HG03135 (cell line): ENCODE measurements around the gene ZNF800.

ENCODE experiments used
- ATAC-seq: cut with Tn5 transposase; IDR thresholded peaks from one replicate; pipeline ENCODE4 v1.9.1; 2021; ENCODE audit warnings: mild to moderate bottlenecking, moderate library complexity; ENCODE audit not compliant: unreplicated experiment

Gene ZNF800

GRCh38 chr7:127350586-127350985 lies 41.9 kb downstream of the ZNF800 start:
- ATAC-seq: no peak

- no peak for ATAC-seq
These were observed 42.6 kb downstream of the ZNF800 start for GRCh38 chr7:127349881-127350280.

- ATAC-seq: no peak
These were observed 44.3 kb downstream of the ZNF800 start for GRCh38 chr7:127348247-127348631.

GRCh38 chr7:127347567-127348246 lies 44.8 kb downstream of the ZNF800 start:
- ATAC-seq: peak; percentile 98

GRCh38 chr7:127346575-127347256 lies 45.8 kb downstream of the ZNF800 start:
- no peak for ATAC-seq

DNA sequence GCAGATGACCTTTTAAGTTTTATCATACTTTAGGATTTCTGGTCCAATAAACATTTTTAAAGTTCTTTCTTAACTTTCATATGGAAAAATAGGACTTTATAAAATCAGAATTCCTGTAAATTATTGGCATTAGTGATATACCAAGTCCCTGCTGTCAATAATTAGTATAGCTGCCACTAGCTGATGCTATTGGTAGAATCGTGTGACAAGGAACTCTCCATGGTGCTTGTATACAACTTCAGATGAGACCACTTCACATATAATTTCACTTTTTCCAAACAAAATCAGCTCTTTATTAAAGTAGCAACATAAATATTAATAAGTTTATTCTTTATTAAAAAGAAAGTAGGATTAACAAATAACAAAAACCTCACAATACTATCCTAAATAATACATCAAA lies 49.9 kb downstream of the ZNF800 start:
- no peak for ATAC-seq

DNA sequence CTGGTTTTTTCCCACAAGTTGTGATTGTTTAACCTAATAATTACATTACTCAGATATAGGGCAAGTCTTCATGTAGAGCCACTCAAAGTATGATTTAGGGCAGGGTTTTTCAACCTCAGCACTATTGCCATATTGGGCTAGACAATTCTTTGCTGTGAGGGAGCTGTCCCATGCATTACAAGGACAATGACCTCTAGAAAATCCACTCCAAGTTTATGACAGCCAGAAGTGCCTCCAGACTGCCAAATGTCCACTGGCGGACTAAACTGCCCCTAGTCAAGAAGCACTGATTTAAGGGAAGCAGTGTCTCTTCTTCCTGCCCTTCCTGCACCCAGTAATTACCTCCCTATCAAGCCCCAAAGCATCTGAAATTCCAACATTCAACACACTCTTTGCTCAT lies 54.4 kb downstream of the ZNF800 start:
- no peak for ATAC-seq

DNA sequence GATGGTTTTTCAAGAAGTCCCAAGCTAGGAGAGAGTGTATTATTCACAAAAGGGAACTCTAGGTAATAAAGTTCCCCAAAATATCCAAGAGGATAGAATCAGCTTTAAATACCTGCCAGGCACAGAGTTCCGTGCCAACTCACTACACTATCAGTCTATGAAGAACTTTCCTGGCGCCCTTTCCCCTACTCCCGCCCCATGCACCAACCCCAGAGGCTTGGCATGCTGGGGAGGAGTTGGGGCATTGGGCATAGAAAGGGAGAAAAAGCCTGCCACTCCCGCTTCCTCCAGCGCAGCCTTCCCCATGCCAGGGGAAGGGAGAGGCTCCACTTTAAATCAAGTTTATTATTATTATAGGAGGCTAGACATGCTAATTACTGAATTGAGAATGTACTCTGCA lies 54.9 kb downstream of the ZNF800 start:
- ATAC-seq: no peak

DNA sequence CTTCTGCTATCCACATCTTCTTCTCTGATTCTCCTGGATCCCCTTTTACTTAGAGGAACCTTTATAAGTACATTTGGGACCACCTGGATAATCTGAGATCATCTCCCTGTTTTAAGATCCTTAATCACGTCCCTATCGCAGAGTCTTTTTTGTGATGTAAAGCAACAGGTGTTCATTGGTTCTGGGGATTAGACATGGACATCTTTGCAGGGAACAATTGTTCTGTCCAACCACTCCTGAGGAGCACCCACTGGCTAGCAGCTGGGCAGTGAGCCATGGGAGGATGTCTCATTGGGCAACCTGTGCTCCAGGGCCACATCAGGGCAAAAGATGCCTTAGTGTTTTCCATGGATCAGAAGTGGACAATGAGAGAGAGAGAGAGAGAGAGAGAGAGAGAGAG lies 56.0 kb downstream of the ZNF800 start:
- no peak for ATAC-seq

GRCh38 chr7:127332880-127333279 lies 59.6 kb downstream of the ZNF800 start:
- ATAC-seq: no peak

GRCh38 chr7:127330070-127330469 lies 62.4 kb downstream of the ZNF800 start:
- no peak for ATAC-seq

DNA sequence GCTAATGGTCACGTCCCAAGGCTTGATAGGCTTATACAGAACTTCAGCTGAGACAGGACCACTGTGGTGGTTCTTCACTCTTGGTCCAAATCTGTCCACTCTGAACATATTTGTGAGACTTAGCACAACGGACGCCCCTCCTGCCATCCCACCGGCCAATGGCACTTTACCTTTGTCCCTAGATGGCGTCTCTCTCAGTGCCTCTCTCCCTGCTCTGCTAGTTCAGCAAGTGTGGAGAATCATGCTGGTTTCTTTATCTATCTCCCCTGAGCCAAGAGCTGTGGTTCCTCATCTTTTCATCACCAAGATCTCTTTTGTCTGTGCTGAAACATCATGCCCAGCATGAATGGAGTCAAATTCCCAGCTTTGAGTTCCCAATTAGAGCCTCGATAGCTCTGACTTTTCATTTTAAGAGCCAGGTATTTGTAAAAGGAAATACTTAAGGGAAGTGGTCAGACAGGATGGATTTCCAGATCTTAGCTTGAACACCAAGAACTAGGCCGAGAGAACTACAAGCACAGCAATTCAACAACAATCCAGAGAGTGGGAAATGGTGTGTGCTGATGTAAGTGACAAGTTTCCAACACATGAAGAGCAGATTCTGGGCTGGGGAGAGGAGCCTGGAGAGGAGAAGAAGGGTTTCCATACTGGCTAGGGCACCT lies 69.5 kb downstream of the ZNF800 start:
- no peak for ATAC-seq

- no peak for ATAC-seq
These were observed 70.2 kb downstream of the ZNF800 start for GRCh38 chr7:127322351-127322750.

DNA sequence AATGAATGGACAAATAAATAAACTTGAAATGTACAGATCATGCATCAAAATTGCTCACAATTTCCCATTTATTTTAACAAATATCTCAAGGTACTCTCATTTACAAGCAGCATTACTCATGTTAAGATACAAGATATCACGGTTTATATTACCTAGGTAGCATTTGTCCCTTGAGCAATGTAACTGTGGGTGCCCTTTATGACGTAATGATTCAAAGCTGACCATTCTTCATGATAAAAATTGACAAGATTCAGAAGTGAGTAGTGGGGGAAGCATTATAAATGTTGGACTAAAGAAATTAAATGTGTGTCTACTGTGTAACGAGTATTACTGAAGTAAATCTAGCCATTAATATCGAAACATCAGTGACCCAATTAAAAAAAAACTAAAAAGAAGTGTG lies 71.5 kb downstream of the ZNF800 start:
- ATAC-seq: no peak
